H1 (cell line): Measurements from ENCODE around the gene MMP3. TPM values are rescaled to one million over a fixed set of nuclear protein-coding genes. Genes with fewer than 3 reads are reported as not detected.

Experiments used
- CHD1 ChIP-seq: IDR thresholded peaks from 2 replicates; pipeline ENCODE4 v1.6.1; 2012; ENCODE audit warnings: low read depth, low read length, improper control_type of control experiment
- CHD7 ChIP-seq: fragments of 300-600 bp; sonication (generic); IDR thresholded peaks from 2 replicates; pipeline ENCODE4 v1.7.1; 2012; ENCODE audit warnings: low read length, moderate library complexity, mild to moderate bottlenecking, inconsistent platforms; ENCODE audit not compliant: insufficient replicate concordance
- EP300 ChIP-seq, 2 experiments: IDR thresholded peaks; 1 replicate in 1 of 2; 2 replicates in 1 of 2; pipeline ENCODE4 v1.6.1; 2011 to 2012; ENCODE audit warnings: low read depth in 2 of 2, low read length in 2 of 2, mild to moderate bottlenecking in 2 of 2, borderline replicate concordance in 1 of 2, inconsistent platforms in 1 of 2, moderate library complexity in 1 of 2
- GTF2F1 ChIP-seq: IDR thresholded peaks from 2 replicates; pipeline ENCODE4 v1.6.1; 2012; ENCODE audit warnings: low read depth, low read length, improper control_type of control experiment, borderline replicate concordance
- HDAC2 ChIP-seq, 2 experiments: fragments of 300-600 bp in 1 of 2; sonication (generic) in 1 of 2; IDR thresholded peaks; 2 replicates each; pipeline ENCODE4 v1.6.1; 2011 to 2012; ENCODE audit warnings: low read depth in 2 of 2, low read length in 2 of 2, mild to moderate bottlenecking in 2 of 2, moderate library complexity in 2 of 2, borderline replicate concordance in 1 of 2, inconsistent platforms in 1 of 2
- polyA plus RNA-seq, 7 experiments: library from polyadenylated mRNA; depleted of rRNA in 3 of 7; stranded (reverse) in 5 of 7; unstranded in 2 of 7; fragments of >200 nt in 5 of 7; fragments of 200-250 nt in 2 of 7; gene quantifications; 1 replicate in 5 of 7; 2 replicates in 1 of 7; 4 replicates in 1 of 7; pipeline versions ENCODE4 v1.2.1 to v1.2.3, GENCODE V29; 2011 to 2013; ENCODE audit warnings: missing spikeins in 2 of 7, mixed read lengths in 2 of 7
- total RNA-seq: library from RNA; stranded (reverse); fragmentation: NEBNext Ultra II Directional; extraction: Animal tissue kit (Norgen Biotek cat#: 25700); gene quantifications from 2 replicates; pipeline ENCODE4 v1.2.1, GENCODE V29; 2021

MMP3 gene
- total and polyA plus RNA-seq, 2 of the 8 experiments (the other 6 are each of a cell fraction or from before 2014, with no cell fraction given): not detected

- TF ChIP-seq CHD7 (no peak), CHD1 (no peak), EP300 (IDR thresholded peaks at IDR 0.05; ENCODE audit: borderline replicate concordance in 1 of 2, low read depth in 2 of 2, low read length in 2 of 2) (no peak), GTF2F1 (no peak), HDAC2 (IDR thresholded peaks at IDR 0.05; ENCODE audit: borderline replicate concordance in 1 of 2, low read depth in 2 of 2, low read length in 2 of 2) (no peak)
These were observed 12.3 kb downstream of the MMP3 start (continued) for GRCh38 chr11:102831128-102831488.
